Esophagus (tissue), 2 donors: ENCODE results near the gene DPP9. TPM values are rescaled to one million over a fixed set of nuclear protein-coding genes. Genes with fewer than 3 reads are reported as not detected.
A peak's percentile ranks its signal among the peaks of the same experiment; 100 is the strongest.

Experiments
- H3K27ac ChIP-seq, 2 donors: one replicate each; pipeline ENCODE4 v1.5.1; 2013; ENCODE audit warnings: low read depth in 2 of 2, mild to moderate bottlenecking in 2 of 2, inconsistent platforms in 1 of 2, low read length in 1 of 2, moderate library complexity in 1 of 2
- H3K27me3 ChIP-seq, 2 donors: one replicate each; pipeline ENCODE4 v1.6.1; 2013; ENCODE audit warnings: low read length in 2 of 2, control low read depth in 1 of 2, mild to moderate bottlenecking in 1 of 2; ENCODE audit not compliant: insufficient read depth in 2 of 2, control insufficient read depth in 1 of 2
- H3K36me3 ChIP-seq, 2 donors: one replicate each; pipeline ENCODE4 v1.6.1; 2013; ENCODE audit warnings: low read length in 1 of 2; ENCODE audit not compliant: control insufficient read depth in 2 of 2, insufficient read depth in 2 of 2
- H3K4me1 ChIP-seq, 2 donors: one replicate each; pipeline ENCODE4 v1.6.1; 2013; ENCODE audit warnings: low read length in 1 of 2; ENCODE audit not compliant: control insufficient read depth in 2 of 2, insufficient read depth in 2 of 2
- H3K4me3 ChIP-seq, 2 donors: one replicate each; pipeline ENCODE4 v1.5.1; 2013; ENCODE audit warnings: low read length in 2 of 2, mild to moderate bottlenecking in 2 of 2, low read depth in 1 of 2, moderate library complexity in 1 of 2
- H3K9me3 ChIP-seq, 2 donors: one replicate each; pipeline ENCODE4 v1.6.1; 2013; ENCODE audit warnings: mild to moderate bottlenecking in 2 of 2, low read depth in 1 of 2, low read length in 1 of 2, moderate library complexity in 1 of 2; ENCODE audit not compliant: control insufficient read depth in 2 of 2, insufficient read depth in 1 of 2
- WGBS, 2 donors: extraction: QIAGEN DNeasy Blood & Tissue Kit; methylation state at CpG; one replicate each; pipeline ENCODE4 v1.1.7; 2013; 5-methylcytosine and 5-hydroxymethylcytosine counted together
- polyA plus RNA-seq, 2 donors: library from polyadenylated mRNA; stranded (reverse); fragments of 200-250 nt; gene quantifications; one replicate each; pipeline ENCODE4 v1.2.3, GENCODE V29; 2013
- donor health status: healthy with polysubstance abuse.
- donor health status: Bipolar disorder and iron deficiency.

Gene DPP9
- polyA plus RNA-seq, 2 donors: 24.3 to 29.2 TPM

DNA sequence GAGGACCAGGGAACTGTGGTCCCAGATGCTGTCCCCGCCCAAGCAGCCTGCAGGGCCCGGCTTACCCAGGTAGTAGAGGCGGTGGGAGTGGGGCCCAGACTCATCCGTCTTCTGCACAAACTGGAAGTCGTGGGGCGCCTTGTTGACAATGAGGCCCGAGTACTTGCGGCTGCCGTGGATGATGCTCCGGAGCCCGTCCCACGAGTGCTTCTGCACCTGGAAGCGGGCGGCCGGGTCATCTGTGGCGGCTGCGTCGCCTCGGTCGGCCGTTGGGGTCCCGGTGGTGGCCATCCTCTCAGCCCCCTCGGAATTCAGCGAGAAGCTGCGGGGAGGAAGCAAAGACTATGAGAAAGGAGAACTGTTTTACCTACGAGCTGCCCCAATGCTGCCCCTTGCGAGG is 9.6 kb downstream of the DPP9 start:
- Histone ChIP-seq H3K27ac (peak overlapping the region; percentile 81 to 92), H3K4me3 (no peak overlapping the region), H3K4me1 (peaks cover 0 to 22% of the 10 kb centered on the region in 2 donors), H3K27me3 (no peaks in the 10 kb centered on the region), H3K9me3 (no peaks in the 10 kb centered on the region), H3K36me3 (peaks cover 12 to 61% of the 10 kb centered on the region in 2 donors)
- WGBS, 2 donors: 79 to 91% methylated on average over 26 to 27 of the region's 27 CpGs

- no peak overlapping the region for H3K4me3 ChIP-seq
- no peaks in the 10 kb centered on the region for H3K27me3 ChIP-seq
- peaks cover 0 to 22% of the 10 kb centered on the region in 2 donors for H3K4me1 ChIP-seq
- no peaks in the 10 kb centered on the region for H3K9me3 ChIP-seq
- WGBS, 2 donors: 41 to 50% methylated on average over 30 to 32 of the region's 32 CpGs
- H3K36me3 ChIP-seq: peaks cover 8 to 58% of the 10 kb centered on the region in 2 donors
- H3K27ac ChIP-seq: peak overlapping the region; percentile 81 to 92
Observed at GRCh38 chr19:4713384-4713951, 10.2 kb downstream of the DPP9 start.

GRCh38 chr19:4712771-4713170 is 10.9 kb downstream of the DPP9 start:
- WGBS, 2 donors: 75 to 86% methylated on average over 14 of the region's 14 CpGs
- no peak overlapping the region for H3K4me3 ChIP-seq

GRCh38 chr19:4711211-4711610 is 12.4 kb downstream of the DPP9 start:
- H3K27ac ChIP-seq: no peak overlapping the region

More at GRCh38 chr19:4712771-4713170, 10.9 kb downstream of the DPP9 start:
- H3K4me1 ChIP-seq: peaks cover 0 to 22% of the 10 kb centered on the region in 2 donors
- peak overlapping the region; percentile 81 to 92 for H3K27ac ChIP-seq
- no peaks in the 10 kb centered on the region for H3K9me3 ChIP-seq
- H3K36me3 ChIP-seq: peaks cover 6 to 53% of the 10 kb centered on the region in 2 donors
- no peaks in the 10 kb centered on the region for H3K27me3 ChIP-seq

DNA sequence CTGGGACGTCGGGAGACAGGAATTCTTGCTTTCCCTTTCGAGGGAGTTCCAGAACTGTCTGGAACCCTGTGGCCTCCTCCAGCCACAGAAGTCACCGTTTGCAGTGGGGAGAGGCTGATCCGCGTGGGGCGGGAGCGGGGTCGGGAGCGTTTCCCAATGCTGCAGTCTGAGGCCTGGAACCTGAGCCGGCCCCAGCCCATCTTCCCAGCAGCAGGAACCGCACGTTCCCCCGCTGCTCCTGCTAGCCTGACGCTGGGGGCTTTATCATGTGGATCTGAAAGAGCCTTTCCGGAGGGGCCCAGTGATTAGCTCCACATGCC is 13.4 kb downstream of the DPP9 start:
- peaks cover 10 to 44% of the 10 kb centered on the region in 2 donors for H3K36me3 ChIP-seq
- 90 to 94% methylated on average over 16 of the region's 16 CpGs for WGBS, 2 donors
- H3K4me3 ChIP-seq: no peak overlapping the region
- H3K27me3 ChIP-seq: no peaks in the 10 kb centered on the region
- peaks cover 0 to 19% of the 10 kb centered on the region in 2 donors for H3K4me1 ChIP-seq
- H3K27ac ChIP-seq: no peak overlapping the region
- H3K9me3 ChIP-seq: no peaks in the 10 kb centered on the region

More at GRCh38 chr19:4711211-4711610, 12.4 kb downstream of the DPP9 start:
- 91 to 93% methylated on average over 8 of the region's 8 CpGs for WGBS, 2 donors
- Histone ChIP-seq H3K27me3 (no peaks in the 10 kb centered on the region), H3K9me3 (no peaks in the 10 kb centered on the region), H3K4me1 (peaks cover 0 to 22% of the 10 kb centered on the region in 2 donors), H3K4me3 (no peak overlapping the region), H3K36me3 (peaks cover 10 to 49% of the 10 kb centered on the region in 2 donors)

GRCh38 chr19:4709440-4710280 is 14.0 kb downstream of the DPP9 start:
- 88 to 89% methylated on average over 20 of the region's 20 CpGs for WGBS, 2 donors
- no peak overlapping the region for H3K27ac ChIP-seq
- H3K36me3 ChIP-seq: peaks cover 10 to 42% of the 10 kb centered on the region in 2 donors
- H3K9me3 ChIP-seq: no peaks in the 10 kb centered on the region
- H3K4me1 ChIP-seq: peaks cover 0 to 18% of the 10 kb centered on the region in 2 donors
- H3K4me3 ChIP-seq: no peak overlapping the region
- H3K27me3 ChIP-seq: no peaks in the 10 kb centered on the region

DNA sequence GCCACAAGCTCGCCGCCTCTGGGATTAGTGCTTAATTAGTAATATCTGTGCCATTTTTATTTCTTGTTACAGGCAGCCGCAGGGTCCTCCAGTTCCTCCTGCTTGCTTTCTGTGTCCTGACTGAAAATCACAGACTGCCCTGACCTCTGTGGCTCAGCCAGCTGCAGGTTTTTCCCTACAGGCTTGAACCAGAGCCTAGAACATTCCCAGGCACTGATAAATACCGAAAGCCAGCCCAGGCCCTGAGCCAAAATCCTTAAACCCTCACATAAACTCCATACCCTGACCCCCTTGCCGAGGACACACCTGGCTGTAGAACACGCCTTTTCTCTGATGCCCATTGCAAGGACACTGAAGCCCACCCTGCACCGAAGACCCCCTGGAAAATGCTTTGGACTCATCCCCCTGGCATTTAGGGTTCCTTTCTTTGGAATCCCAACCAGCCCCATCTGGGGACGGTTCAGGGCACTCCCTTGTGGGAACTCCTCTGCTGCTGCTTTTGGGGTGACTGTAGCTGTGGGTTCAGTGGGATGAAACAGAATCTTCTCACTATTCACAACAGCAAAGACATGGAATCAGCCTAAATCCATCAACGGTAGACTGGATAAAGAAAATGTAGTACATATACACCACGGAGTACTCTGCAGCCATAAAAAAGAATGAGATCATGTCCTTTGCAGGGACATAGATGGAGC is 15.5 kb downstream of the DPP9 start:
- Histone ChIP-seq H3K27ac (peak overlapping the region in 1 of 2 donors; percentile 50), H3K27me3 (no peaks in the 10 kb centered on the region), H3K9me3 (peaks cover 0 to under 1% of the 10 kb centered on the region in 2 donors), H3K4me3 (no peak overlapping the region), H3K36me3 (peaks cover 10 to 45% of the 10 kb centered on the region in 2 donors), H3K4me1 (peaks cover 0 to 9% of the 10 kb centered on the region in 2 donors)
- WGBS, 2 donors: 72 to 77% methylated on average over 10 of the region's 10 CpGs

- WGBS, 2 donors: 89 to 93% methylated on average over 11 to 12 of the region's 12 CpGs
- peaks cover 0 to 4% of the 10 kb centered on the region in 2 donors for H3K4me1 ChIP-seq
- H3K27me3 ChIP-seq: no peaks in the 10 kb centered on the region
- H3K4me3 ChIP-seq: no peak overlapping the region
- H3K36me3 ChIP-seq: peaks cover 13 to 44% of the 10 kb centered on the region in 2 donors
- no peak overlapping the region for H3K27ac ChIP-seq
- H3K9me3 ChIP-seq: peaks cover 0 to 3% of the 10 kb centered on the region in 2 donors
Observed at GRCh38 chr19:4707322-4707721, 16.3 kb downstream of the DPP9 start.

- peaks cover 0 to 3% of the 10 kb centered on the region in 2 donors for H3K9me3 ChIP-seq
- no peak overlapping the region for H3K4me3 ChIP-seq
- peak overlapping the region in 1 of 2 donors; percentile 3 for H3K27ac ChIP-seq
- 76 to 78% methylated on average over 19 of the region's 19 CpGs for WGBS, 2 donors
- peaks cover 16 to 45% of the 10 kb centered on the region in 2 donors for H3K36me3 ChIP-seq
- no peaks in the 10 kb centered on the region for H3K27me3 ChIP-seq
- H3K4me1 ChIP-seq: peaks cover 0 to 6% of the 10 kb centered on the region in 2 donors
Observed at GRCh38 chr19:4705413-4706131, 18.1 kb downstream of the DPP9 start.
